Activated T-helper 2 cell treated with anti-CD3 and anti-CD28 coated beads, Interferon-gamma antibody, Interleukin-2, Interleukin-4, amounts not matched to agents 10 μg/mL and 5 μg/mL and 100 μg/mL, durations not matched to agents 14 hours and 24 hours and 36 hours (primary cell): ENCODE measurements around the gene MEF2C. TPM values are rescaled to one million over a fixed set of nuclear protein-coding genes. Genes with fewer than 3 reads are reported as not detected.
"Not testable (repeated sequence)": the region's sequence is repeated elsewhere in the genome, so short reads cannot be mapped to it uniquely, and the experiment has no call there.

ENCODE experiments used
- DNase-seq: peaks from one replicate; pipeline ENCODE4 v3.0.0; 2021; ENCODE audit warnings: low spot score
- H3K27ac Mint-ChIP-seq: one replicate; pipeline ENCODE4 v1.8.0; 2021; ENCODE audit warnings: mixed read lengths
- H3K27me3 Mint-ChIP-seq: one replicate; pipeline ENCODE4 v1.8.0; 2021; ENCODE audit warnings: low read depth, mixed read lengths
- H3K36me3 Mint-ChIP-seq: one replicate; pipeline ENCODE4 v1.8.0; 2021; ENCODE audit warnings: low read depth, mixed read lengths
- H3K4me1 Mint-ChIP-seq: one replicate; pipeline ENCODE4 v1.8.0; 2021; ENCODE audit warnings: low read depth, mixed read lengths
- H3K4me3 Mint-ChIP-seq: one replicate; pipeline ENCODE4 v1.8.0; 2021; ENCODE audit warnings: low read depth, mild to moderate bottlenecking, moderate library complexity, mixed read lengths
- H3K9me3 Mint-ChIP-seq: one replicate; pipeline ENCODE4 v1.8.0; 2021; ENCODE audit warnings: mixed read lengths
- intact Hi-C: fragments of 100-400 bp; cut with micrococcal nuclease; formaldehyde crosslinking; loops from one replicate; pipeline ENCODE4 v1.15.1; 2023
- total RNA-seq: library from RNA; stranded (reverse); gene quantifications from 2 replicates; pipeline ENCODE4 v1.2.3, GENCODE V29; 2022

Gene MEF2C
- total RNA-seq, 1 donor from 2014 or later = 0.25 TPM

DNA sequence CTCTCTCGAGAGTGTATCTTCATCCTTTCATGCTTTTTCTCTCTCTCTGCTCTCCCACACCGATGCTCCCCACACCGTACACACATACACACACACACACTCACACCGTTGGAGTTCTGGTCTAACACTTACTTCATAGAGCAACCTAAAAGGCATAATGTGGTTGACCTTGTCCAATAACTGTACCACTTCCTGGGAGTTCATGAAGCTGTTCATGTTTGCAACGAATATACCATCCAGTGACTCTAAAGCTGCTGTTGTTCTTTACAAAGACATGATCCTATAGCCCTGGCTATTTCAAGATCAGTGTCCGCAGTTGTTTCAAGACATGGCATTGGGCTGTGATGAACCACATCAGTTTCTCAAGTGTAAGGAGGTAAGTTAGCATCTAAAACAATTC, 10.0 kb downstream of the MEF2C start:
- Mint-ChIP-seq H3K36me3 (no peaks in the 10 kb centered on the region), H3K4me1 (no peaks in the 10 kb centered on the region), H3K27me3 (peaks cover 27% of the 10 kb centered on the region), H3K9me3 (no peaks in the 10 kb centered on the region), H3K4me3 (no peak overlapping the region), H3K27ac (no peak overlapping the region)
- no peak for DNase-seq
- intact Hi-C loops = no loop called here

DNA sequence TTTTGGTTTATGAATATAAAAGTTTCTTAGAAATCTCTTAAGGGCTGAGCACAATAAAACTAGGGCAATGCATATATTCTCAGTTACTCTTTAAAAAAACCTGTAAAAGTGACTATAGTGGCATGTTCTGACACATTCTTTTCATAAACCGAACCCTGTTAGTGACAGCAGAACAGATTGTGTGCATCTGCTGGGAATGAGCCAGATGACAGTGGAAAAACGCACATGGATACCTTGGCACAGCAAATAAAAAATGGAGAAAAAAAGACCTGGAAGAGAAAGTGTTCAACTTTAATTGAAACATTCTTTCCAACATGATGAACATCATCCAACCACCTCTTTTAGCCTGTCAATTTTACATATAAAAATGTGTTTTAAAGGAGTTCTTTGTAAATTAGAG, 12.7 kb downstream of the MEF2C start:
- Mint-ChIP-seq H3K27me3 (peaks cover 20% of the 10 kb centered on the region), H3K27ac (no peak overlapping the region), H3K4me1 (no peaks in the 10 kb centered on the region), H3K36me3 (no peaks in the 10 kb centered on the region), H3K4me3 (no peak overlapping the region), H3K9me3 (no peaks in the 10 kb centered on the region)
- intact Hi-C loops = no loop called here
- no peak for DNase-seq

DNA sequence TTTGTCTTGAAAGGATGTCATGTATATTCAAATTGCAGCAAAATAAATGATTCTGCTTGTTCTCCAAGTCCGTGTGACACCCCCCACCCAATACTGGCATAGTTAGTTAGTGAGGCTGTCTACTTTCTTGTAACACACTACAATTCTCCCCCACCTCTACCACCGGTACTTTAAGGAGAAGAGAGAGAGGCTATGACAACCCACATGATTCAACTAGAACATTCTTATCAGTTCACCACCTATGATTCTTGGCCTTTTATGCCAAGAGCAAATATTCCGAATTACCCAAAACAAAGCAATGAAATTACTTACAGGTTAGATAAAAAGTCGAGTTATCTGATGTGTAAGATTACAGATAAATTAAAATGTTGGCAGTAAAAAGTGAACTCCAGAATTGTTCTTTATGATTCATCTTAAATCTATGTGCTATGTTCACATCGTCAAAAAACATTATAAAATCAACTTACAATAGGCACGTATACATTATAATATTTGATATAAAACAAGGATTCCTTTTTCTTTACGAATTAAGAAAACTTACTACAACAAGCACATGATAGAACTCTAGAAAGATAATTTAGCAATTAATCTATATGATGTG, 14.4 kb downstream of the MEF2C start:
- Mint-ChIP-seq H3K4me3 (no peak overlapping the region), H3K27me3 (peaks cover 17% of the 10 kb centered on the region), H3K4me1 (no peaks in the 10 kb centered on the region), H3K9me3 (no peaks in the 10 kb centered on the region), H3K27ac (no peak overlapping the region), H3K36me3 (no peaks in the 10 kb centered on the region)
- DNase-seq = no peak
- intact Hi-C loops = no loop called here

- Mint-ChIP-seq H3K27me3 (peaks cover 11% of the 10 kb centered on the region), H3K4me1 (no peaks in the 10 kb centered on the region), H3K36me3 (no peaks in the 10 kb centered on the region), H3K9me3 (no peaks in the 10 kb centered on the region), H3K4me3 (no peak overlapping the region), H3K27ac (no peak overlapping the region)
- no peak for DNase-seq
- intact Hi-C loops = no loop called here
These were observed 15.3 kb downstream of the MEF2C start for GRCh38 chr5:88867638-88868037.

DNA sequence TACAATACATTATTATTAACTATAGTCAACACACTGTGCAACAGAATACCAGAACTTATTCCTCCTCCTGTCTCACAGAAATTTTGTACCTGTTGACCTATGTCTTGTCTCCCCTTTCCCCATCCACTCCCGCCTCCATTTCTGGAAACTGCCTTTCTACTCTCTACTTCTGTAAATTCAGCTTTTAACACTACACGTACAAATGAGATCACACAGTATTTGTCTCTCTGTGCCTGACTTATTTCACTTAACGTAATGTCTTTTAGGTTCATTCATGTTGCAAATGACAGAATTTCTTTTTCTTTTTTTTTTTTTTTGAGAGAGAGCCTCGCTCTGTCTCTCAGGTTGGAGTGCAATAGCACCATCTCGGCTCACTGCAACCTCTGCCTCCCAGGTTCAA, 19.5 kb downstream of the MEF2C start:
- intact Hi-C loops = no loop called here
- Mint-ChIP-seq H3K27ac (no peak overlapping the region), H3K27me3 (no peaks in the 10 kb centered on the region), H3K4me1 (no peaks in the 10 kb centered on the region), H3K36me3 (no peaks in the 10 kb centered on the region), H3K4me3 (no peak overlapping the region), H3K9me3 (no peaks in the 10 kb centered on the region)
- no peak for DNase-seq

DNA sequence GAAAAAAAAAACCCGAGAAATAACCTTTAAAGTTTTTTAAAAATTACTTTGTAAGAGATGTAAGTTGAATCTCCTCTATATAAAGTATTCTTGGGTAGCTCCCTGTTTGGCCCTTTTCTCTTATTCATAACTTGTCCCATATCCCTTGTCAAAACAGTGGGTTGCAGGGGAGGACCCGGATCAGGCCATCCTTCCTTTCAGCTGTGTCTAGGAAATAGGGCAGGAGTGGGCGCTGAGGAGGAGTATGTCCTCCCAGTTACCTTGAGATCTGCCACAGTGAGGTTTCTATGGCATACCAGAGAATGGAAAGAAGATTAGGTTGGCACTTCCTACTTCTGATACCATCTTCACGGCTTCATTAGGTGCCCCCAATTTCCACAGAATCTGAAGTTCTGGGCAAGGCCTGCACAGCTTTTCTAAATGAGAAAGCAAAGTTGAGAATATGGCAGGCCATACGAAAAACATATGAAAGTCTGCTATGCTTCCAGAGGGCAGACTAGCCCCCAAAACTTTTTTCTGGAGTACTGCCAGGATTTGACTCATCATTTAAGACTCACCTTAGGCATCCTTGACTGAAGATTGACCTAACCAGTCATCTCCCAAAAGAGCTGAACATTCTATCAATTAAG, 20.3 kb downstream of the MEF2C start:
- Mint-ChIP-seq H3K27ac (no peak overlapping the region), H3K4me1 (no peaks in the 10 kb centered on the region)

DNA sequence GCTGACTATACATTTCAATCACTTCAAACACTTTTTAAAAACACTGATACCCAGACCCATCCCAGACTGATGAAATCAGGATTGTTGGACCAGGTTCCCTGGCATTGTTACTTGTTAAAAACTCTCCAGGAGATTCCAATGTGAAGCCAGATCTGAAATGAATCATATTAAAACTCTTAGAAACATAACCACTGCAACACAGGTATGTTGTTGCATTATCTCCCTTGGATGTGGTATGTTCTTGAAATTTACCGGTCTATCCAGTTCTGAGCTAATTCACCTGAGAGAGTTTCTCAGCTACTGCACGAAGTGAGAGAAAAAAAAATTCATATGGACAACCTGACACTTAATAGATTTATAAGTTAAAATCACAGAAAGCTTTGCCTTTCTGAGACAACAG, 21.8 kb downstream of the MEF2C start:
- H3K27me3 Mint-ChIP-seq = no peaks in the 10 kb centered on the region
- H3K4me3 Mint-ChIP-seq = no peak overlapping the region
- no peaks in the 10 kb centered on the region for H3K4me1 Mint-ChIP-seq
- no peak for DNase-seq
- H3K9me3 Mint-ChIP-seq = no peaks in the 10 kb centered on the region
- intact Hi-C loops = no loop called here
- H3K27ac Mint-ChIP-seq = no peak overlapping the region
- H3K36me3 Mint-ChIP-seq = no peaks in the 10 kb centered on the region

More for the DNA sequence above, 20.3 kb downstream of the MEF2C start:
- Mint-ChIP-seq H3K27me3 (no peaks in the 10 kb centered on the region), H3K9me3 (no peaks in the 10 kb centered on the region), H3K36me3 (no peaks in the 10 kb centered on the region), H3K4me3 (no peak overlapping the region)
- intact Hi-C loops = no loop called here
- DNase-seq = no peak

- no peaks in the 10 kb centered on the region for H3K36me3 Mint-ChIP-seq
These were observed 22.5 kb downstream of the MEF2C start for GRCh38 chr5:88860501-88860900.

GRCh38 chr5:88858392-88858791, 24.6 kb downstream of the MEF2C start:
- no peaks in the 10 kb centered on the region for H3K9me3 Mint-ChIP-seq
- H3K4me1 Mint-ChIP-seq = no peaks in the 10 kb centered on the region
- no peak for DNase-seq
- no peaks in the 10 kb centered on the region for H3K36me3 Mint-ChIP-seq
- intact Hi-C loops = no loop called here
- peaks cover 3% of the 10 kb centered on the region for H3K27me3 Mint-ChIP-seq
- H3K27ac Mint-ChIP-seq = no peak overlapping the region
- H3K4me3 Mint-ChIP-seq = no peak overlapping the region

More at GRCh38 chr5:88860501-88860900, 22.5 kb downstream of the MEF2C start:
- no peak for DNase-seq
- intact Hi-C loops = no loop called here
- no peaks in the 10 kb centered on the region for H3K27me3 Mint-ChIP-seq
- no peak overlapping the region for H3K27ac Mint-ChIP-seq
- H3K4me1 Mint-ChIP-seq = no peaks in the 10 kb centered on the region
- H3K9me3 Mint-ChIP-seq = no peaks in the 10 kb centered on the region
- no peak overlapping the region for H3K4me3 Mint-ChIP-seq

GRCh38 chr5:88856381-88856780, 26.6 kb downstream of the MEF2C start:
- H3K27me3 Mint-ChIP-seq, H3K4me1 Mint-ChIP-seq, DNase-seq, intact Hi-C loops, H3K36me3 Mint-ChIP-seq, H3K9me3 Mint-ChIP-seq, H3K27ac Mint-ChIP-seq, H3K4me3 Mint-ChIP-seq: not testable (repeated sequence)

GRCh38 chr5:88854769-88855168, 28.2 kb downstream of the MEF2C start:
- no peaks in the 10 kb centered on the region for H3K4me1 Mint-ChIP-seq
- H3K27me3 Mint-ChIP-seq = peaks cover 5% of the 10 kb centered on the region
- H3K27ac Mint-ChIP-seq = no peak overlapping the region
- no peak overlapping the region for H3K4me3 Mint-ChIP-seq
- no peaks in the 10 kb centered on the region for H3K9me3 Mint-ChIP-seq
- no peak for DNase-seq
- H3K36me3 Mint-ChIP-seq = no peaks in the 10 kb centered on the region
- intact Hi-C loops = no loop called here

- Mint-ChIP-seq H3K9me3 (peaks cover 6% of the 10 kb centered on the region), H3K4me3 (no peak overlapping the region), H3K36me3 (no peaks in the 10 kb centered on the region), H3K27me3 (peaks cover 20% of the 10 kb centered on the region), H3K27ac (no peak overlapping the region), H3K4me1 (peaks cover 7% of the 10 kb centered on the region)
- DNase-seq = no peak
- intact Hi-C loops = no loop called here
These were observed 35.6 kb downstream of the MEF2C start for GRCh38 chr5:88847420-88847819.

- Mint-ChIP-seq H3K4me3 (no peak overlapping the region), H3K27ac (no peak overlapping the region), H3K36me3 (no peaks in the 10 kb centered on the region), H3K27me3 (peaks cover 20% of the 10 kb centered on the region), H3K9me3 (peaks cover 6% of the 10 kb centered on the region), H3K4me1 (peaks cover 7% of the 10 kb centered on the region)
- intact Hi-C loops = no loop called here
- DNase-seq = no peak
These were observed 36.5 kb downstream of the MEF2C start for GRCh38 chr5:88846434-88846833.
